Neuronal stem cell (in vitro differentiated cells): Measurements from ENCODE around the gene ADAT3.

ENCODE experiments used
- DNase-seq: peaks from one replicate; pipeline ENCODE4 v3.0.0-alpha.2; 2013; ENCODE audit warnings: low spot score
- H2AFZ ChIP-seq: one replicate; pipeline ENCODE4 v1.6.1; 2013; ENCODE audit warnings: mild to moderate bottlenecking, low read length, inconsistent platforms
- H2AK5ac ChIP-seq: 2 replicates; pipeline ENCODE4 v1.6.1; 2013; ENCODE audit warnings: low read depth, mild to moderate bottlenecking, inconsistent platforms, low read length, moderate library complexity, mixed read lengths
- H2BK120ac ChIP-seq: 2 replicates; pipeline ENCODE4 v1.6.1; 2013; ENCODE audit warnings: low read depth, mild to moderate bottlenecking, inconsistent platforms, low read length, moderate library complexity, mixed read lengths
- H2BK12ac ChIP-seq: one replicate; pipeline ENCODE4 v1.6.1; 2013; ENCODE audit warnings: low read length, inconsistent platforms
- H2BK15ac ChIP-seq: 2 replicates; pipeline ENCODE4 v1.6.1; 2013; ENCODE audit warnings: mild to moderate bottlenecking, low read length, inconsistent platforms, mixed read lengths
- H2BK5ac ChIP-seq: one replicate; pipeline ENCODE4 v1.6.1; 2013; ENCODE audit warnings: inconsistent platforms, mild to moderate bottlenecking, low read length, moderate library complexity
- H3K14ac ChIP-seq: one replicate; pipeline ENCODE4 v1.6.1; 2013; ENCODE audit warnings: low read length, inconsistent platforms
- H3K18ac ChIP-seq: 2 replicates; pipeline ENCODE4 v1.6.1; 2013; ENCODE audit warnings: low read length, inconsistent platforms
- H3K23ac ChIP-seq: 2 replicates; pipeline ENCODE4 v1.6.1; 2013; ENCODE audit warnings: low read depth, mild to moderate bottlenecking, mixed read lengths, low read length, inconsistent platforms; ENCODE audit not compliant: poor library complexity
- H3K27ac ChIP-seq: replicated peaks from 3 replicates; pipeline ENCODE4 v1.5.1; 2013; ENCODE audit warnings: low read length, inconsistent platforms
- H3K27me3 ChIP-seq, 3 experiments: 2 replicates each; pipeline ENCODE4 v1.6.1; 2013; ENCODE audit warnings: low read length in 3 of 3, mild to moderate bottlenecking in 2 of 3, inconsistent platforms in 1 of 3, low read depth in 1 of 3, mixed read lengths in 1 of 3, moderate library complexity in 1 of 3; ENCODE audit not compliant: control insufficient read depth in 3 of 3, insufficient read depth in 3 of 3
- H3K36me3 ChIP-seq, 2 donors: replicated peaks in 1 of 2; 2 replicates each; pipeline ENCODE4 v1.6.1; 2013; ENCODE audit warnings: low read length in 2 of 2; ENCODE audit not compliant: control insufficient read depth in 2 of 2, insufficient read depth in 2 of 2
- H3K4ac ChIP-seq: 2 replicates; pipeline ENCODE4 v1.6.1; 2013; ENCODE audit warnings: inconsistent platforms, mild to moderate bottlenecking, low read length, moderate library complexity
- H3K4me1 ChIP-seq, 2 donors: 1 replicate in 1 of 2; 2 replicates in 1 of 2; pipeline ENCODE4 v1.6.1; 2013; ENCODE audit warnings: low read length in 2 of 2, low read depth in 1 of 2; ENCODE audit not compliant: control insufficient read depth in 2 of 2, insufficient read depth in 1 of 2
- H3K4me2 ChIP-seq: one replicate; pipeline ENCODE4 v1.6.1; 2013; ENCODE audit warnings: mild to moderate bottlenecking, low read length, inconsistent platforms; ENCODE audit not compliant: insufficient read depth, poor library complexity, severe bottlenecking
- H3K4me3 ChIP-seq, 2 donors: 2 replicates each; pipeline ENCODE4 v1.5.1; 2013; ENCODE audit warnings: low read length in 2 of 2, mild to moderate bottlenecking in 2 of 2, inconsistent platforms in 1 of 2, moderate library complexity in 1 of 2
- H3K79me1 ChIP-seq: one replicate; pipeline ENCODE4 v1.6.1; 2013; ENCODE audit warnings: low read depth, mild to moderate bottlenecking, inconsistent platforms, low read length, moderate library complexity
- H3K9ac ChIP-seq: one replicate; pipeline ENCODE4 v1.6.1; 2013; ENCODE audit warnings: mild to moderate bottlenecking, low read depth, low read length, inconsistent platforms; ENCODE audit not compliant: poor library complexity
- H3K9me3 ChIP-seq, 2 donors: replicated peaks in 1 of 2; 2 replicates each; pipeline versions ENCODE3 to v1.6.1; 2013; ENCODE audit warnings: low read length in 2 of 2, mild to moderate bottlenecking in 2 of 2, inconsistent platforms in 1 of 2, low read depth in 1 of 2, mixed read lengths in 1 of 2, moderate library complexity in 1 of 2; ENCODE audit not compliant: control insufficient read depth in 2 of 2, insufficient read depth in 1 of 2
- H4K8ac ChIP-seq: one replicate; pipeline ENCODE4 v1.6.1; 2013; ENCODE audit warnings: low read depth, mild to moderate bottlenecking, inconsistent platforms, low read length, moderate library complexity
- H4K91ac ChIP-seq: one replicate; pipeline ENCODE4 v1.6.1; 2013; ENCODE audit warnings: low read length, low read depth, mild to moderate bottlenecking, inconsistent platforms; ENCODE audit not compliant: poor library complexity
- WGBS, 2 donors: extraction: QIAGEN DNeasy Blood & Tissue Kit; methylation state at CpG; one replicate each; pipeline ENCODE4 v1.1.7; 2013; ENCODE audit warnings: missing lambda C conversion rate in 2 of 2, mixed read lengths in 1 of 2; ENCODE audit not compliant: insufficient read length in 2 of 2, insufficient replicate concordance in 1 of 2; ENCODE audit errors: extremely low coverage in 2 of 2; 5-methylcytosine and 5-hydroxymethylcytosine counted together

ADAT3 gene

DNA sequence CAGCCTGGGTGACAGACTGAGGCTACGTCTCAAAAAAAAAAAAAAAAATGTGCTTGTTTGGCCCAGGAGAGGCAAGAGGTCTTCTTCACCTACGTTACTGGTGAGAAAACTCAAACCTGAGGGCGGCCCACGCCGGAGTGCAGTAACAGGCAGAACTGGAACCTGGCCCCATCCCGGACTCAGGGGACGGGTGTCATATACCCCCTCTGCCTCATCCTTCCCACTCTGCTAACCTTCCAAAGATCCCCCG is 414 bp upstream of the ADAT3 start:
- H4K8ac ChIP-seq: no peak overlapping the region
- H3K4me2 ChIP-seq: no peak overlapping the region
- no peak overlapping the region for H2BK5ac ChIP-seq
- peak overlapping the region; percentile 89 for H3K18ac ChIP-seq
- H2BK15ac ChIP-seq: no peak overlapping the region
- H3K9me3 ChIP-seq: peaks cover 0 to 1% of the 10 kb centered on the region in 2 donors
- no peak for DNase-seq
- H3K23ac ChIP-seq: no peak overlapping the region
- H3K36me3 ChIP-seq: peaks cover 6 to 32% of the 10 kb centered on the region in 2 donors
- no peak overlapping the region for H2BK12ac ChIP-seq
- no peak overlapping the region for H3K9ac ChIP-seq
- H3K4me3 ChIP-seq: peak overlapping the region in 1 of 2 donors; percentile 50
- H3K27me3 ChIP-seq: no peaks in the 10 kb centered on the region
- H4K91ac ChIP-seq: no peak overlapping the region
- H3K27ac ChIP-seq: peak overlapping the region; percentile 78
- H3K4ac ChIP-seq: no peak overlapping the region
- no peak overlapping the region for H2BK120ac ChIP-seq
- H3K4me1 ChIP-seq: peaks cover 7 to 22% of the 10 kb centered on the region in 2 donors
- peak overlapping the region; percentile 88 for H2AFZ ChIP-seq
- H3K79me1 ChIP-seq: peaks cover 25% of the 10 kb centered on the region
- H2AK5ac ChIP-seq: no peak overlapping the region
- WGBS, 2 donors: no CpG with 5 or more reads among the region's 8 CpGs
- H3K14ac ChIP-seq: no peak overlapping the region

DNA sequence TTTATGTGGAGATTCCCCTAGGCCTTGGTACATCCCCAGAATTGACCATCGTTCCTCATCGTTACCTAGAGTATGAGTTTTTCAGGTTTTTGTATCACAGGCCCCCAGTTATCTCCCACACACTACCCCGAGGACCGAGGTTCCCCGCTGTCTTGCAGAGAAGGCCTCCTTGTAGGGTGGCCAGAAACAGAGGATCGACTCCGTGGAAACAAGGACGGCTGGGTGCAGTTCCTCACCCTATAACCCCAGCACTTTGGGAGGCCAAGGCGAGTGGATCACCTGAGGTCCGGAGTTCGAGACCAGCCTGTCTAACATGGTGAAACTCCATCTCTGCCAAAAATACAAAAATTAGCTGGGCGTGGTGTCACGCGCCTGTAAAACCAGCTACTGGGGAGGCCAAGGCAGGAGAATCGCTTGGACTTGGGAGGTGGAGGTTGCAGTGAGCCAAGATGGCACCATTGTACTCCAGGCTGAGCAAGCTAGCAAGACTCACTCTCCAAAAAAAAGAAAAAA is 720 bp downstream of the ADAT3 start:
- Histone ChIP-seq H3K23ac (no peak overlapping the region), H3K9me3 (peaks cover 0 to 1% of the 10 kb centered on the region in 2 donors), H3K14ac (no peak overlapping the region), H2BK12ac (no peak overlapping the region), H3K79me1 (peaks cover 30% of the 10 kb centered on the region), H4K91ac (no peak overlapping the region), H3K4me3 (peak overlapping the region; percentile 50 to 94), H2BK15ac (no peak overlapping the region), H2BK120ac (no peak overlapping the region), H2BK5ac (no peak overlapping the region), H3K4ac (no peak overlapping the region), H3K9ac (peak overlapping the region; percentile 80), H2AK5ac (no peak overlapping the region), H2AFZ (no peak overlapping the region), H4K8ac (no peak overlapping the region), H3K4me2 (peak overlapping the region; percentile 61), H3K4me1 (peaks cover 7 to 22% of the 10 kb centered on the region in 2 donors), H3K27ac (no peak overlapping the region), H3K18ac (peak overlapping the region; percentile 44), H3K36me3 (peaks cover 6 to 35% of the 10 kb centered on the region in 2 donors), H3K27me3 (no peaks in the 10 kb centered on the region)
- whole genome bisulfite sequencing, 2 donors: no CpG with 5 or more reads among the region's 15 CpGs
- DNase-seq: no peak

GRCh38 chr19:1906985-1907562 is 1.9 kb downstream of the ADAT3 start:
- peaks cover 0 to 1% of the 10 kb centered on the region in 2 donors for H3K9me3 ChIP-seq
- no peak overlapping the region for H3K4me3 ChIP-seq
- no peak overlapping the region for H3K14ac ChIP-seq

DNA sequence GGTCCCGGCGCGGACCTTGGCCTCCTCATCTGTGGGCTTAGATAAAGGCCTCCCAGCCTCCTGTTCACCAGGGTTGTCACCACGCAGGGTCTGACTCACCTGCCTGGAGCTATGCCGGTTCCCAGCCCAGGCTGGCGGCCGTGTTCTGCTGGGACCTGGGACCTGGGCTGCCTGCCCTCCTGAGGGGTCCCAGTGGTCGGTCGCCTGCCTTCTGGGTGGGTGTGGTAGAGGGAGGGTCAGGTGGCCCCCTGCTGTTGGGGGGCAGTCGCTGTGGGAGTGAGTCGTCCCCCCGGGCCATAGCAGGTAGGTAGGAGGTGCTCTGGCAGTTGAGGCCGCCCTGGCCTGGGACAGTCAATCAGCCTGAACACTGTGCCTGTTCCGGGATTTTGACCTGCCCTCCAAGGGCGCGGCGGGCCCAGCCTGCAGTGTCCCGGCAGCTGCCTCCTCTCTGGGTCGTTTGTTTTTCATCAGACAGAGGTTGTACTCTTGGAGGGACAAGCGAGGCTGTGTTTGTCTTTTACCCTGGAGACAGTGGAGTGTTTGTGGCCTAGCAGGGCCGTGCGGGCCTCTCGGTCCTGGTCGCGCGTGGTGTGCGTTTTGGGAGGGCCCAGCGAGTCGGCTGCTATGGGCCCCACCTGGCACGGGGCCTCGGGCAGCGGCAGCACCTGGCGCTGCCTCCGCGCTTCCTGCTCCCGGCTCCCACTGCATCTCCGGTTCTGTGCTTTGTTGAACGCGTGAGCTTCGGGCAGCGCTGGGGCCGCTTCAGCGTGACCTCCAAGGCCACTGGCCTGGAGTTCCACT is 2.6 kb downstream of the ADAT3 start:
- Histone ChIP-seq H4K91ac (no peak overlapping the region), H3K9ac (no peak overlapping the region), H3K27me3 (no peaks in the 10 kb centered on the region), H3K9me3 (peaks cover 0 to 2% of the 10 kb centered on the region in 2 donors), H3K14ac (peak overlapping the region; percentile 71), H2BK15ac (no peak overlapping the region), H2BK12ac (no peak overlapping the region), H3K79me1 (peaks cover 35% of the 10 kb centered on the region), H3K36me3 (peaks cover 10 to 45% of the 10 kb centered on the region in 2 donors), H2BK120ac (no peak overlapping the region), H4K8ac (no peak overlapping the region), H3K4me1 (peaks cover 7 to 21% of the 10 kb centered on the region in 2 donors), H2AK5ac (peak overlapping the region; percentile 68), H3K18ac (no peak overlapping the region), H3K4me3 (no peak overlapping the region), H2BK5ac (peak overlapping the region; percentile 53), H3K27ac (no peak overlapping the region), H3K4me2 (no peak overlapping the region), H3K4ac (no peak overlapping the region), H3K23ac (peak overlapping the region; percentile 85), H2AFZ (no peak overlapping the region)
- no CpG with 5 or more reads among the region's 43 CpGs for WGBS, 2 donors
- no peak for DNase-seq

More at GRCh38 chr19:1906985-1907562, 1.9 kb downstream of the ADAT3 start:
- peaks cover 7 to 22% of the 10 kb centered on the region in 2 donors for H3K4me1 ChIP-seq
- no peak overlapping the region for H3K4me2 ChIP-seq
- no peak overlapping the region for H2BK5ac ChIP-seq
- no peak overlapping the region for H2BK12ac ChIP-seq
- H4K91ac ChIP-seq: no peak overlapping the region
- no peak overlapping the region for H2BK15ac ChIP-seq
- peaks cover 6 to 39% of the 10 kb centered on the region in 2 donors for H3K36me3 ChIP-seq
- H2AFZ ChIP-seq: no peak overlapping the region
- no peak for DNase-seq
- no peak overlapping the region for H3K18ac ChIP-seq
- H3K27me3 ChIP-seq: no peaks in the 10 kb centered on the region
- H3K79me1 ChIP-seq: peaks cover 31% of the 10 kb centered on the region
- H3K9ac ChIP-seq: no peak overlapping the region
- no peak overlapping the region for H3K23ac ChIP-seq
- H3K27ac ChIP-seq: no peak overlapping the region
- H3K4ac ChIP-seq: no peak overlapping the region
- no peak overlapping the region for H2BK120ac ChIP-seq
- WGBS, 2 donors: no CpG with 5 or more reads among the region's 10 CpGs
- no peak overlapping the region for H4K8ac ChIP-seq
- H2AK5ac ChIP-seq: no peak overlapping the region
